NB4 (cell line): ENCODE data around the gene TMEM184A.

Experiments used
- POLR2A ChIP-seq: IDR thresholded peaks from 2 replicates; pipeline ENCODE4 v1.6.1; 2011; ENCODE audit warnings: mild to moderate bottlenecking; ENCODE audit not compliant: insufficient read length; ENCODE audit errors: extremely low read depth
- TF ChIP-seq, protein P1 (sequence below): IDR thresholded peaks from one replicate; pipeline ENCODE4 v1.5.1; 2012; ENCODE audit warnings: low read depth, low read length

DNA sequence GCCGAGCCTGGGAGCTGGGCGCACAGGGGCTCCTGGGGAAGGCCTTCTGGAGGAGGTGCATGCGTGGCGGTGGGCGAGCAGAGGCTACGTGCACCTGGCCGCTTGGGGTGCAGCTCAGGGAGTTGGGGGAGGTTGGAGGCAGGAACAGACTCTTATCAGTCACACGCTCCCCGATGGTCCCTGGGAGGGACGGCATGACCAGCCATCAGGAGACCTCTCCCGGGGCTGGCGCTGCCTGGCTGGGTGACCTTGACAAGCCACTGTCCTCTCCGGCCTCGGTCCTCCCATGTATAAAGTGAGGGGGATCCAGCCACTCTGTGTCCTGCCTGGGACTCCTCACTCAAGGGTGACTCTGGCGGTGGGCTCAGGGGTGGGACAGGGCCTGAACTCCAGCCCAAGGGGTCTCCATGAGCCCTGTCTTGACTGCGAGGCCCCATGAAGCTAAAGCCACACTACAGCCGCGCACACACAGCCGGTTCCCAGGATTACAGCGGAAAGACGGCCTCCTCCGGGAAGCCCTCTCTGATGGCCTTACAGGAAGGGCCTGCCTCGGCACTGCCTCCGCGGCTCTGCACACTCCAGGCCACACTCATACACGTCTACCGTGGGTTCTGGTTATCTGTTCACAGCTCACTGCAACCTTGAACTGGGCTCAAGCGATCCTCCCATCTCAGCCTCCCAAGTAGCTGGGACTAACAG is 2.3 kb downstream of the TMEM184A start:
- TF ChIP-seq, protein P1, sequence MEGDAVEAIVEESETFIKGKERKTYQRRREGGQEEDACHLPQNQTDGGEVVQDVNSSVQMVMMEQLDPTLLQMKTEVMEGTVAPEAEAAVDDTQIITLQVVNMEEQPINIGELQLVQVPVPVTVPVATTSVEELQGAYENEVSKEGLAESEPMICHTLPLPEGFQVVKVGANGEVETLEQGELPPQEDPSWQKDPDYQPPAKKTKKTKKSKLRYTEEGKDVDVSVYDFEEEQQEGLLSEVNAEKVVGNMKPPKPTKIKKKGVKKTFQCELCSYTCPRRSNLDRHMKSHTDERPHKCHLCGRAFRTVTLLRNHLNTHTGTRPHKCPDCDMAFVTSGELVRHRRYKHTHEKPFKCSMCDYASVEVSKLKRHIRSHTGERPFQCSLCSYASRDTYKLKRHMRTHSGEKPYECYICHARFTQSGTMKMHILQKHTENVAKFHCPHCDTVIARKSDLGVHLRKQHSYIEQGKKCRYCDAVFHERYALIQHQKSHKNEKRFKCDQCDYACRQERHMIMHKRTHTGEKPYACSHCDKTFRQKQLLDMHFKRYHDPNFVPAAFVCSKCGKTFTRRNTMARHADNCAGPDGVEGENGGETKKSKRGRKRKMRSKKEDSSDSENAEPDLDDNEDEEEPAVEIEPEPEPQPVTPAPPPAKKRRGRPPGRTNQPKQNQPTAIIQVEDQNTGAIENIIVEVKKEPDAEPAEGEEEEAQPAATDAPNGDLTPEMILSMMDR: no peak
- no peak for TF ChIP-seq POLR2A
